GM18526 (cell line): Measurements from ENCODE around the gene PSENEN.

Experiments
- POLR2A ChIP-seq: IDR thresholded peaks from 3 replicates; pipeline ENCODE4 v1.6.1; 2011; ENCODE audit not compliant: insufficient read length; ENCODE audit errors: extremely low read depth

The PSENEN gene

GRCh38 chr19:35764432-35765315, 19.2 kb downstream of the PSENEN start:
- no peak for TF ChIP-seq POLR2A

GRCh38 chr19:35766571-35767104, 21.2 kb downstream of the PSENEN start:
- no peak for TF ChIP-seq POLR2A

- no peak for TF ChIP-seq POLR2A
Observed at GRCh38 chr19:35767288-35768081, 22.0 kb downstream of the PSENEN start.

- TF ChIP-seq POLR2A, result no peak
Observed at GRCh38 chr19:35768082-35768421, 22.6 kb downstream of the PSENEN start.

- no peak for TF ChIP-seq POLR2A
Observed at GRCh38 chr19:35773020-35773806, 27.8 kb downstream of the PSENEN start.

GRCh38 chr19:35774274-35775045, 29.0 kb downstream of the PSENEN start:
- TF ChIP-seq POLR2A, result no peak

- no peak for TF ChIP-seq POLR2A
Observed at GRCh38 chr19:35775046-35775297, 29.5 kb downstream of the PSENEN start.

GRCh38 chr19:35775298-35776101, 30.0 kb downstream of the PSENEN start, which contains the start of gene ARHGAP33:
Gene ARHGAP33 (plus strand): TSS chr19:35775564. CDS start chr19:35775659, 95 bp downstream.
- peak; percentile 41 for TF ChIP-seq POLR2A

GRCh38 chr19:35776102-35776788, 30.8 kb downstream of the PSENEN start:
- TF ChIP-seq POLR2A, result no peak

GRCh38 chr19:35777086-35777841, 31.8 kb downstream of the PSENEN start:
- TF ChIP-seq POLR2A, result no peak

GRCh38 chr19:35777961-35778360, 32.5 kb downstream of the PSENEN start:
- TF ChIP-seq POLR2A, result no peak

- TF ChIP-seq POLR2A, result no peak
Observed at GRCh38 chr19:35779033-35779432, 33.6 kb downstream of the PSENEN start.

- no peak for TF ChIP-seq POLR2A
Observed at GRCh38 chr19:35780058-35780457, 34.6 kb downstream of the PSENEN start.
